Adrenal gland (tissue), 12 donors: ENCODE data around the gene FGF14. TPM values are rescaled to one million over a fixed set of nuclear protein-coding genes. Genes with fewer than 3 reads are reported as not detected.

Experiments used
- DNase-seq, 7 donors: peaks; one replicate each; pipeline ENCODE4 v3.0.0-alpha.2; 2019 to 2020
- H3K27ac ChIP-seq, 5 donors: fragments of 200-600 bp; sonication (generic) in 4 of 5; 1 replicate in 3 of 5; 2 replicates in 2 of 5; pipeline versions ENCODE4 v1.5.1 to v1.8.0; 2016 to 2020; ENCODE audit warnings: mild to moderate bottlenecking in 1 of 5
- H3K27me3 ChIP-seq: fragments of 200-600 bp; 2 replicates; pipeline ENCODE4 v1.8.0; 2021
- H3K36me3 ChIP-seq, 2 donors: fragments of 200-600 bp; replicated peaks in 1 of 2; 1 replicate in 1 of 2; 2 replicates in 1 of 2; pipeline versions ENCODE4 v1.5.1 to v1.8.0; 2018 to 2022
- H3K4me1 ChIP-seq, 2 donors: fragments of 200-600 bp; replicated peaks in 1 of 2; 1 replicate in 1 of 2; 2 replicates in 1 of 2; pipeline versions ENCODE4 v1.5.1 to v1.8.0; 2018 to 2021
- H3K4me3 ChIP-seq, 4 donors: fragments of 200-600 bp; sonication (generic) in 3 of 4; one replicate each; pipeline ENCODE4 v1.5.1; 2016 to 2018
- H3K9me3 ChIP-seq, 3 donors: fragments of 200-600 bp; sonication (generic) in 1 of 3; replicated peaks in 1 of 3; 1 replicate in 2 of 3; 2 replicates in 1 of 3; pipeline versions ENCODE4 v1.5.1 to v1.8.0; 2016 to 2021
- CTCF ChIP-seq, 6 experiments: fragments of 450-650 bp in 4 of 6; fragments of 200-600 bp in 2 of 6; sonication (generic) in 1 of 6; IDR thresholded peaks; 1 replicate in 5 of 6; 2 replicates in 1 of 6; pipeline versions ENCODE4 v1.5.1 to v1.8.0; 2016 to 2021; ENCODE audit warnings: antibody characterized with exemption in 6 of 6, mild to moderate bottlenecking in 2 of 6, moderate library complexity in 1 of 6
- POLR2A ChIP-seq, 2 donors: fragments of 450-650 bp; IDR thresholded peaks; one replicate each; pipeline ENCODE4 v1.6.1; 2017; ENCODE audit warnings: antibody characterized with exemption in 2 of 2, mild to moderate bottlenecking in 2 of 2, moderate library complexity in 1 of 2
- WGBS, 4 donors: extraction: QIAGEN DNeasy Blood & Tissue Kit in 2 of 4; methylation state at CpG; one replicate each; pipeline versions ENCODE4 v1.1.5 to v1.1.7; 2013 to 2017; 5-methylcytosine and 5-hydroxymethylcytosine counted together
- intact Hi-C, 2 donors: fragments of 100-400 bp; cut with DNase I; formaldehyde crosslinking; loops; one replicate each; pipeline versions ENCODE4 v1.14.1 to v1.15.0; 2022 to 2023
- polyA plus RNA-seq, 3 donors: library from polyadenylated mRNA; stranded (reverse); fragments of 200-250 nt in 2 of 3; fragments of 350-450 nt in 1 of 3; fragmentation: Illumina TruSeq in 1 of 3; extraction: RNeasy Lipid Tissue Mini Kit (QIAGEN cat#74804) in 1 of 3; gene quantifications; one replicate each; pipeline ENCODE4 v1.2.3, GENCODE V29; 2013 to 2014
- total RNA-seq, 9 donors: library from RNA; depleted of rRNA in 4 of 9; stranded (reverse); fragments of >200 nt in 4 of 9; fragments of 120-200 nt in 1 of 9; fragmentation: NEBNext Ultra II Directional in 1 of 9; extraction: Animal tissue kit (Norgen Biotek cat#: 25700) in 1 of 9; gene quantifications; one replicate each; pipeline versions ENCODE4 v1.1.0 to v1.2.4, GENCODE V29; 2013 to 2023
- donor health status: healthy with polysubstance abuse.
- donor health status: Bipolar disorder and iron deficiency.
- donor health status: DM: yes; HTN: yes; CAD: no.
- donor health status: DM: no; HTN: no; CAD: no.
- donor health status: DM: no; HTN: no; CAD: no.
- donor health status: DM: yes; HTN: yes; CAD: no.

Gene FGF14
- total and polyA plus RNA-seq, 12 donors: 0.32 to 9.3 (median 2.8) TPM; not detected in 2

GRCh38 chr13:101979825-101980224, 422.0 kb downstream of the FGF14 start:
- WGBS, 4 donors: 24 to 32% (median 28%) methylated on average over 3 of the region's 3 CpGs

GRCh38 chr13:101978552-101979315, 423.1 kb downstream of the FGF14 start:
- Histone ChIP-seq H3K27me3 (no peaks in the 10 kb centered on the region), H3K27ac (no peak overlapping the region), H3K9me3 (no peaks in the 10 kb centered on the region), H3K4me1 (peaks cover 0 to 4% of the 10 kb centered on the region in 2 donors), H3K4me3 (no peak overlapping the region), H3K36me3 (no peaks in the 10 kb centered on the region)
- DNase-seq: no peak
- TF ChIP-seq POLR2A (IDR thresholded peaks at IDR 0.05) (no peak), CTCF (IDR thresholded peaks at IDR 0.05) (no peak)
- intact Hi-C loops: no loop called here
- 48 to 61% (median 54%) methylated on average over 5 of the region's 5 CpGs for WGBS, 4 donors

More at GRCh38 chr13:101979825-101980224, 422.0 kb downstream of the FGF14 start:
- Histone ChIP-seq H3K4me1 (peaks cover 0 to 4% of the 10 kb centered on the region in 2 donors), H3K9me3 (no peaks in the 10 kb centered on the region), H3K36me3 (no peaks in the 10 kb centered on the region), H3K27me3 (no peaks in the 10 kb centered on the region), H3K4me3 (no peak overlapping the region), H3K27ac (no peak overlapping the region)
- intact Hi-C loops: no loop called here
- no peak for DNase-seq
- TF ChIP-seq POLR2A (IDR thresholded peaks at IDR 0.05) (no peak), CTCF (IDR thresholded peaks at IDR 0.05) (no peak)

GRCh38 chr13:101977475-101977874, 424.4 kb downstream of the FGF14 start:
- Histone ChIP-seq H3K9me3 (no peaks in the 10 kb centered on the region), H3K4me1 (peaks cover 0 to 4% of the 10 kb centered on the region in 2 donors), H3K27ac (peak overlapping the region in 1 of 5 donors; percentile 3), H3K27me3 (no peaks in the 10 kb centered on the region), H3K36me3 (no peaks in the 10 kb centered on the region), H3K4me3 (no peak overlapping the region)
- intact Hi-C loops: no loop called here
- peak in 5 of 7 donors; percentile 7 to 57 (median 23) for DNase-seq
- WGBS, 4 donors: 29 to 34% (median 31%) methylated on average over 3 of the region's 3 CpGs
- TF ChIP-seq POLR2A (IDR thresholded peaks at IDR 0.05): no peak
- TF ChIP-seq CTCF (IDR thresholded peaks at IDR 0.05): no peak

- intact Hi-C loops: no loop called here
- H3K36me3 ChIP-seq: no peaks in the 10 kb centered on the region
- H3K4me1 ChIP-seq: no peaks in the 10 kb centered on the region
- H3K9me3 ChIP-seq: no peaks in the 10 kb centered on the region
- 70 to 83% (median 78%) methylated on average over 4 of the region's 4 CpGs for WGBS, 4 donors
- DNase-seq: no peak
- no peaks in the 10 kb centered on the region for H3K27me3 ChIP-seq
- H3K4me3 ChIP-seq: no peak overlapping the region
- TF ChIP-seq CTCF (IDR thresholded peaks at IDR 0.05): no peak
- no peak for TF ChIP-seq POLR2A (IDR thresholded peaks at IDR 0.05)
- no peak overlapping the region for H3K27ac ChIP-seq
Observed at GRCh38 chr13:101972191-101972590, 429.7 kb downstream of the FGF14 start.
